SK-N-SH (cell line): ENCODE results near the gene GAB1.

Experiments used
- MXI1 ChIP-seq: IDR thresholded peaks from 2 replicates; pipeline ENCODE4 v1.6.1; 2012; ENCODE audit warnings: mild to moderate bottlenecking, low read depth, low read length, improper control_type of control experiment
- NRF1 ChIP-seq: IDR thresholded peaks from 2 replicates; pipeline ENCODE4 v1.6.1; 2012; ENCODE audit warnings: low read depth, mild to moderate bottlenecking, low read length
- POLR2AphosphoS5 ChIP-seq: IDR thresholded peaks from 2 replicates; pipeline ENCODE4 v1.6.1; 2012; ENCODE audit warnings: low read depth, low read length
- RAD21 ChIP-seq: IDR thresholded peaks from 2 replicates; pipeline ENCODE4 v1.6.1; 2012; ENCODE audit warnings: mild to moderate bottlenecking, low read length
- RXRA ChIP-seq: IDR thresholded peaks from 2 replicates; pipeline ENCODE4 v1.4.0; 2012; ENCODE audit warnings: low read depth, mild to moderate bottlenecking, borderline replicate concordance
- SMC3 ChIP-seq: IDR thresholded peaks from 2 replicates; pipeline ENCODE4 v1.6.1; 2012; ENCODE audit warnings: low read depth, low read length, improper control_type of control experiment
- TAF1 ChIP-seq: IDR thresholded peaks from 2 replicates; pipeline ENCODE4 v1.6.1; 2012; ENCODE audit warnings: low read depth, mild to moderate bottlenecking, low read length, moderate library complexity, borderline replicate concordance
- TF ChIP-seq, protein P1 (sequence below): fragments of 200-600 bp; sonication (generic); IDR thresholded peaks from 2 replicates; pipeline ENCODE4 v1.6.1; 2017; ENCODE audit warnings: antibody characterized with exemption, mild to moderate bottlenecking, moderate library complexity
- TF ChIP-seq, protein P2 (sequence below): IDR thresholded peaks from 2 replicates; pipeline ENCODE4 v1.4.0; 2012; ENCODE audit warnings: low read depth, borderline replicate concordance

DNA sequence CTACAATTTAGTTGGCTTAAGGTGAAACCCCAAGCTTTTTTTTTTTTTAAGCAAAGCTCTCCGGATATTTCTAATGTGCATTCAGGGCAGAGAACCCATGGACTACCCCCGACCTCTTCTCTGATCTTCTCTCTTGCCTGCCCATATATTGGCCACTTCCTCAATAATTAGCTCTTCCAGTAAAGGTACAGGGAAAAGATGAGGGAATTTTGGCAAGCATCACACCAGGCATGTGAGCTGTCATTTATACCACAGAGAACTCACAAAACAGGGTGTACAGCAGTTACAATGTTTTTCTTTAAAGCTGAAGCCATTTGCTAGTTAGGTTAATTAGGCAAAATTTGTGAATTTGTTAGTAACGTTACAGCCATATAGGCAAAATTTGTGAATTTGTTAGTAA is 73.3 kb downstream of the GAB1 start:
- TF ChIP-seq MXI1 (no peak), RAD21 (no peak), RXRA (no peak), SMC3 (no peak), NRF1 (no peak), TAF1 (no peak), POLR2AphosphoS5 (no peak)
- TF ChIP-seq, protein P1, sequence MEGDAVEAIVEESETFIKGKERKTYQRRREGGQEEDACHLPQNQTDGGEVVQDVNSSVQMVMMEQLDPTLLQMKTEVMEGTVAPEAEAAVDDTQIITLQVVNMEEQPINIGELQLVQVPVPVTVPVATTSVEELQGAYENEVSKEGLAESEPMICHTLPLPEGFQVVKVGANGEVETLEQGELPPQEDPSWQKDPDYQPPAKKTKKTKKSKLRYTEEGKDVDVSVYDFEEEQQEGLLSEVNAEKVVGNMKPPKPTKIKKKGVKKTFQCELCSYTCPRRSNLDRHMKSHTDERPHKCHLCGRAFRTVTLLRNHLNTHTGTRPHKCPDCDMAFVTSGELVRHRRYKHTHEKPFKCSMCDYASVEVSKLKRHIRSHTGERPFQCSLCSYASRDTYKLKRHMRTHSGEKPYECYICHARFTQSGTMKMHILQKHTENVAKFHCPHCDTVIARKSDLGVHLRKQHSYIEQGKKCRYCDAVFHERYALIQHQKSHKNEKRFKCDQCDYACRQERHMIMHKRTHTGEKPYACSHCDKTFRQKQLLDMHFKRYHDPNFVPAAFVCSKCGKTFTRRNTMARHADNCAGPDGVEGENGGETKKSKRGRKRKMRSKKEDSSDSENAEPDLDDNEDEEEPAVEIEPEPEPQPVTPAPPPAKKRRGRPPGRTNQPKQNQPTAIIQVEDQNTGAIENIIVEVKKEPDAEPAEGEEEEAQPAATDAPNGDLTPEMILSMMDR: no peak
- TF ChIP-seq, protein P2, sequence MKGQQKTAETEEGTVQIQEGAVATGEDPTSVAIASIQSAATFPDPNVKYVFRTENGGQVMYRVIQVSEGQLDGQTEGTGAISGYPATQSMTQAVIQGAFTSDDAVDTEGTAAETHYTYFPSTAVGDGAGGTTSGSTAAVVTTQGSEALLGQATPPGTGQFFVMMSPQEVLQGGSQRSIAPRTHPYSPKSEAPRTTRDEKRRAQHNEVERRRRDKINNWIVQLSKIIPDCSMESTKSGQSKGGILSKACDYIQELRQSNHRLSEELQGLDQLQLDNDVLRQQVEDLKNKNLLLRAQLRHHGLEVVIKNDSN: no peak
